IPS-18c (cell line): ENCODE results near the gene SAMD1.

Source experiments
- H3K4me3 ChIP-seq: 2 replicates; pipeline ENCODE4 v1.7.0; 2013; ENCODE audit warnings: low read depth, mild to moderate bottlenecking, low read length, moderate library complexity; ENCODE audit not compliant: insufficient read depth
- H3K9me3 ChIP-seq: one replicate; pipeline ENCODE4 v1.6.1; 2013; ENCODE audit warnings: mild to moderate bottlenecking, low read length, moderate library complexity; ENCODE audit not compliant: control insufficient read depth, insufficient read depth

Gene SAMD1

GRCh38 chr19:14090509-14091080, at the start of gene SAMD1:
TSS of gene SAMD1 (minus strand) at chr19:14090751.
- Histone ChIP-seq H3K4me3 (peak within 1 kb of the TSS; percentile 86), H3K9me3 (peaks cover 3% of the 10 kb centered on the region)

- Histone ChIP-seq H3K4me3 (no peak overlapping the region), H3K9me3 (no peaks in the 10 kb centered on the region)
Measured at GRCh38 chr19:14139944-14140343, 49.4 kb upstream of the SAMD1 start.

DNA sequence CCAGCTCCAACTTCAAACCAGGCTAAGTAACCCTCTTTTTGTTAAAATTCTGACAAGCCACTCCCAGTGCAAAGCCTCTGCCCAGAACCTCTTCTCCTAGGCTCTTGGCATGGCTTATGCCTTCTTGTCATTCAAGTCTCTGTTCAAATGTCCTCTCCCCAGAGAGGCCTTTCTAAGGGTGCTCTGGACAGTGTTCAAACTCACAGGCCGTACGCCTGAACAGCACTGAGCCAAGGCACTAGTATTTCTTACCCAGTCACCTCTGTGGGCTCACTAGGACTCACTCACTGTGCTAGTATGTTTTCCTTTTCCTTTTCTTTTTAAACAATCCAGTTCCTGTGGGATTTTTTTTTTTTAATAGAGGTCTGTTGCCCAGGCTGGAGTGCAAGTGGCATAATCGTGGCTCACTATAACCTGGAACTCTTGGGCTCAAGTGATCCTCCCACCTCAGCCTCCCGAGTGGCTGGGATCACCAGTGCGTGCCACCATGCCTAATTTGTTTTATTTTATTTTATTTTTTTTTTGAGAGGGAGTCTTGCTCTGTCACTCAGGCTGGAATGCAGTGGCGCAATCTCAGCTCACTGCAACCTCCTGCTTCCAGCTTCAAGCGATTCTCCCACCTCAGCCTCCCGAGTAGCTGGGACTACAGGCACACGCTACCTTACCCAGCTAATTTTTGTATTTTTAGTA, 48.2 kb upstream of the SAMD1 start:
- H3K4me3 ChIP-seq: no peak overlapping the region
- no peaks in the 10 kb centered on the region for H3K9me3 ChIP-seq

DNA sequence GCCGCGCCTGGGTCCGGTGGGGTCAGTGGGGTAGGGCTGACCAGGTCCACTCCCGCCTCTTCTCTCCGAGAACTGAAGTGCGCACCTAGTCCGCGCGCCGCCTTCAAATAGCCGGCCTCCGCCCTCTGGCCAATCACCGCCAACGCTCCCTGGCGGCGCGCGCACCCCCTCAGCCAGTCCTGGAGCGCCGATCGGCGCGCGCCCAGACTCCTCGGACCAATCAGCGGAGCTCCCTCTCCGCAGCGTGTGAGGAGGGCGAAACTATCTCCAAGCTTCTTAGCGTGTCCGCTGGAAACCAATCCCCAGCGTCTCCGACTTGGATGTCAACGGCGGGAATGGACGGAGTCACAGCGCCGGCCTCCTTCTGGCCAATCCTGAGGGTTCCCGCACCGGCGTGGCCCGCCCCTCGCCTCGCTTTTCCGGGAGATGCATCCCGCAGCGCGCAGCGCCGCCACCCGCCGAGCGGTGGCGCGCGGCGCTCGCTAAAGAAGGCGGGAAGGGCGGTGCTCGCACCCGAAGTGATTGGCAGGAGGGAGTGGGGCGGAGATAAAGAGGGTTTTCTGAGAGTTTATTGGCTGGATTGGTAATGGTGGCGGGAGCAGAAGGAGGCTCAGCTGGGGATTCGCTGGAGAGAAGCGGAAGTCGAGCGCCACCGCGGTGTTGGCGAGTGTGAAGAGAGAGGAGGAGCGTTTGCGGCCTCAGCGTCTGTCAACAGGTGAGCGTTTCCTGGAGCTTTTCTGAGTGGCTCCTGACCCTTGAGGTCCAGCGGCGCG, 46.1 kb upstream of the SAMD1 start, which contains the start of gene ASF1B:
ASF1B (minus strand) TSS at position 81 of the 773 bp plus-strand sequence. CDS start 133 bp downstream, outside the sequence.
- no peaks in the 10 kb centered on the region for H3K9me3 ChIP-seq
- H3K4me3 ChIP-seq: peak within 1 kb of the TSS; percentile 93

DNA sequence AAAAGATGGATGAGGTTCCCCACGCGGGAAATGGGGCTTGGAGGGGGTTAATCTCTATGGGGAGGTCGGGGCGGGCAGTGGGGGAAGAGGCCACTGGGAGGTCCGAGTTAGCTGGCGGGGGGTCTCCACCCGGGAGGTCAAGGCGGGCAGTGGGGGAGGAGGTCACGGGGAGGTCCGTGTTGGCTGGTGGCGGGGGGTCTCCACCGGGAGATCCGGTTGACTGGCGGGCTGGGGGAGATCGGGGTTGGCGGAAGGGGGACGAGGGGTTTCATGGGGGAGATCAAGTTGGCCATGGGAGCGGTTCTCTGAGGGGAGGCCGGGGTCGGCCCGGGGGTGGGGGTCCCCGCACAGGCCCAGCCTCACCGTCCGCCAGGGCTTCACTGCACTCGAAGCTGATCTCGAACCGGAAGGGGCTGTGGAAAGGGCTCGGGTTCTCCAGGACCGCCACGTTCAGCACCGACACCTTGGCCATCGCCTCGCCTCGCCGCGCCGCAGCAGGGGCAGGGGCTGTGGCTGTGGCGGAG, 45.5 kb upstream of the SAMD1 start:
- H3K4me3 ChIP-seq: peak overlapping the region; percentile 93
- H3K9me3 ChIP-seq: no peaks in the 10 kb centered on the region

DNA sequence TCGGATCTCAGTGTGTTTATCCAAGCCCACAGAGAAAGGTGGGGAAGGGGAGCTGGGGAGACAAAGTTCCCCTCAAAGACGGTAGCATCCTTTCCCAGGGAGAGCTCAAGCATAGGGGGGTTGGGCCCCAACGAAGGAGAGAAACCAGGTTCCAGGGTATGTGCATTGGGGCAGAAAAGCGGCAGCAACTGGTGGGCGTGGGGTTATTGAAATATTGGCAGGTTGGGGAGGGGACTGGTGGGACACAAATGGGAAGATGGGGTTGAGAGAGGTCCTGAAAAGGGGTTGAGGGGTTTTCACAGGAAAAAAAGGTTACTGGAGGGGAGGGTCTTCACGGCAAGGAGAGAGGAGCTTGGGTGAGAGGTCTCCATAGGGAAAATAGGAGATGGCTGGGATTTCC, 44.8 kb upstream of the SAMD1 start:
- no peaks in the 10 kb centered on the region for H3K9me3 ChIP-seq

GRCh38 chr19:14127929-14128509, 37.5 kb upstream of the SAMD1 start:
- H3K9me3 ChIP-seq: peaks cover 2% of the 10 kb centered on the region
- H3K4me3 ChIP-seq: no peak overlapping the region

More for the DNA sequence above, 44.8 kb upstream of the SAMD1 start:
- H3K4me3 ChIP-seq: peak overlapping the region; percentile 93

DNA sequence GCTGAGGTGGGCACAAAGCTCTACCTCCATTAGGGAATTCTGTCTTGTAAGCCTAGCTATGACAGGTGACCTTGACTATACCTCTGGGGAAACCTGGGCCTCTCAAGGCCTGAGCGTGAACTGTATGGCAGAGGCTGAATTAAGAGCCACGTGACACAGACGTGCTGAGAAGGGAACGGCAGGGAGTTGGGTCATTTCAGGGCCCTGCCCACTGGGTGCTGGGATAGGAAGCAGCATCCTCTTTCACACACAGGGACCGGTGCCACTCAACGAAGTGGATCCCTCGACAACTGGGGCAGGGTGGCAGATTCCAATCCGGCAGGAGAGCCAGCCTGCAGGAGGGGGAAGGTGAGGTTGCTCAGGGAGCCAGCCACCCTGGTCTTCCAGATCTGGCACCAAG, 36.6 kb upstream of the SAMD1 start:
- Histone ChIP-seq H3K9me3 (peaks cover 2% of the 10 kb centered on the region), H3K4me3 (no peak overlapping the region)

DNA sequence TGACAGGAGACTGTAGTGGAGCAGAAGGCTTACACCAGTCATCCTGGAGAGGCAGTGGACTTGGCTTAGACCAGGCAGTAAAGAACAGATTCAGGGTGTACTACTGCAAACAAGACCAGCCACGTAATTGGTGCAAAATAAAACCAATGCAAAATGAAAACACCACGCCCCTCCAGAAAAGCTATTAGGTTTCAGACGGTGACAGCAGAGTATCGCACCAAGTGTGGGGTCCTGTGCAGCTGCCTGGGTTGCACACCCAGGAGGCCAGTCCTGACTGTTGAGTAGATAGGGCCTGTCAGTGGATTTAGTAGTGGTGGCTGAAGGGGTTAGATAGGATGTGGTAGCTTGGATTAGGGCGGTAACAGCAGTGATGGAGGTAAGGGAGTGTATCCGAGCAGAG, 32.4 kb upstream of the SAMD1 start:
- no peaks in the 10 kb centered on the region for H3K9me3 ChIP-seq
- no peak overlapping the region for H3K4me3 ChIP-seq

DNA sequence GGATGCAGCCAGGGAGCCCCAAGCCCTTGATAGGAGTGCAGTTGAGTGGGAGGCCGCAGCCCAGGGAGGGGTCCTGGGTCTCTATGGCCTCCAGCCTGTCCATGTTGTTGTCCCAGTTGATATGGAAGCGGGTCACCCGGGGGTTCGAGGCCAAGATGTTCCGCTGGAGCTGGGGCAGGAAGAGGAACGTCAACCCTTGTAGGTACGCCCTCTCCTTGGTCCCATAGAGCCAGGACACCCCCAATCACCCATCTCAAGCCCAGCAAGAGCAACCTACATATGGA, 29.9 kb upstream of the SAMD1 start:
- H3K9me3 ChIP-seq: no peaks in the 10 kb centered on the region
- no peak overlapping the region for H3K4me3 ChIP-seq

GRCh38 chr19:14119644-14120496, 29.3 kb upstream of the SAMD1 start:
- H3K9me3 ChIP-seq: no peaks in the 10 kb centered on the region
- no peak overlapping the region for H3K4me3 ChIP-seq

- no peaks in the 10 kb centered on the region for H3K9me3 ChIP-seq
- no peak overlapping the region for H3K4me3 ChIP-seq
Measured at GRCh38 chr19:14119146-14119545, 28.6 kb upstream of the SAMD1 start.

DNA sequence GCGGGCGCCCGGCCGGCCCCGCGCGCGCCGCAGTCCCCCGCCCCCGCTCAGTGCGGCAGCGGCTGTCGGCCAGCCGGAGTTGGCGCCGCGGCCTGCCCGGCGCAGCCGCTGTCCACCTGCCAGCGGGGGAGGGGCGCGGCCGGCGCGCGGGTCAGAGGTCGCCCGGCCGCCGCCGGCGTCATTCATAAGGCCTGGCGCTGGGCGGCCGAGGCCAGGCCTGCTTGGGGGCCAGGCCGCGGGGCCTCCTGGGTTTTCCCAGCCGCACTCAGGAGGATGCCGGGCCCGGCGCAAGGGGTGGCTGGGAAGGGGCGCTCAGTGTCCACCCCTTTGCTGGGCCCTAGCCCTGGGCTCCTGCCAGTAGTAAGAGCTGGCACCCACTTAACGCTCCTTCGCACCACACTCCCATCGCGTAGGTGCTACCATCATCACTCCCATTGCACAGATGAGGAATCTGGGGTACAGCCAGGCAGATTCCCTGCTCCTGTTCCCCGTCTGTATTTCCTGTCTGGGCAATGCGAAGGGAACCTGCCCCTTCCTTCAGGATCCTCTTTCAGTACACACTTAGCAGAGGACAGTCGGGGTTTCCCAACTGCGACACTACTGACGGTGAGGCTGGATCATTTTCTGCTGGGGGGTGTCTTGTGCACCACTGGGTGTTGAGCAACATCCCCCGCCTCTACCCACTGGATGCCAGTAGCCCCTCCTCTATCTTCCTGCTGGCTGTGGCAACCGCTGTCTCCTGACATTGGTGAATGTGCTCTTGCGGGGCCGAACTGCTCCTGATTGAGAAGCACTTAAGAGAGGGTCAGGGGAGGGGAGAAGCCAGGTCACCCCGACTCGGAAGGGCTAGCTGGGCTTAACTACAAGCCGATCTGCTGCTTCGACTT, 27.9 kb upstream of the SAMD1 start:
- Histone ChIP-seq H3K4me3 (peak overlapping the region; percentile 56), H3K9me3 (no peaks in the 10 kb centered on the region)

- no peaks in the 10 kb centered on the region for H3K9me3 ChIP-seq
- peak within 1 kb of the TSS; percentile 57 for H3K4me3 ChIP-seq
Measured at GRCh38 chr19:14117668-14118164, 27.2 kb upstream of the SAMD1 start, which contains the start of gene PRKACA. TSS of gene PRKACA (minus strand) at chr19:14117762. CDS start at chr19:14117547, 215 bp downstream.

DNA sequence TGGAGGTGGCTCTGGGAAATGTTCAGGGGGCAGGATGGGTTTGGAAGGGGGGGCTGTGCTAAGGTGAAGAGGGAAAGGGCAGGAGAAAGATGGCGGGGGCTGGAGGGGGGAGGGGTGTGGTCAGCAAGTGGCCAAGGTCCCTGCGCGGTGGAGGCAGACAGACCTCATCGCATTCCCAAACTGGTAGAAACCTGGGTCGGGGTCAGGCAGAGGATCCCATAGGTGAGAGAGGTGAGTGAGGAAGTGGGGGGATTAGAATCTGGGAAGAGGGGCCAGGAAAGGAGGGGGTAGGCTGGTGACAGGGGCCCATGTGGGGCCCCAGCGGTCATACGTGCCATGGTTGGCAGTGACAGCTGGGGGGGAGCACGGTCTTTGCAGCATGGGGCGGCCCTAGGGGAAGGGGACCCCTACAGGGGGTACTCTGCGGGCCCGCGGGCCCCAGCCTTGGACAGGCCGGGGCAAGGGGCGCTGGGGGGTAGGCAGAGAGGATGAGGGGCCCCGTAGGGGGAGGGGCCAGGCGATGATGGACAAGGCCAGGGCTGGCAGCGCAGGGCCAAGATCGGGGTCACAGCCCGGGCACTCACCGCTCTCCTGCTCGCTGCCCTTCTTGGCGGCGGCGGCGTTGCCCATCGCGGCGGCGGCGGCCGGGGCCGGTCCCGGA, 26.5 kb upstream of the SAMD1 start:
- no peaks in the 10 kb centered on the region for H3K9me3 ChIP-seq
- H3K4me3 ChIP-seq: peak overlapping the region; percentile 57
